NCI-H2196 treated with DMSO at 0.1 percent for 48 hours (cell line): ENCODE measurements around the gene NEMP2.

Source experiments
- DNase-seq: peaks from one replicate; lab custom pipeline; 2025; ENCODE audit not compliant: unreplicated experiment; lab: John Stamatoyannopoulos, UW

Gene NEMP2

GRCh38 chr2:190561094-190561493, 26.6 kb upstream of the NEMP2 start:
- DNase-seq: no peak

GRCh38 chr2:190554357-190555006, 20.0 kb upstream of the NEMP2 start:
- no peak for DNase-seq

GRCh38 chr2:190553254-190553653, 18.7 kb upstream of the NEMP2 start:
- no peak for DNase-seq

- no peak for DNase-seq
These were observed 17.4 kb upstream of the NEMP2 start for GRCh38 chr2:190551928-190552327.

GRCh38 chr2:190550137-190550536, 15.6 kb upstream of the NEMP2 start:
- no peak for DNase-seq

- no peak for DNase-seq
These were observed 13.4 kb upstream of the NEMP2 start for GRCh38 chr2:190547886-190548285.

- DNase-seq: no peak
These were observed 12.2 kb upstream of the NEMP2 start for GRCh38 chr2:190546734-190547133.

GRCh38 chr2:190545555-190546385, 11.2 kb upstream of the NEMP2 start:
- no peak for DNase-seq

- no peak for DNase-seq
These were observed 10.6 kb upstream of the NEMP2 start for GRCh38 chr2:190545093-190545492.

GRCh38 chr2:190540048-190540447, 5.5 kb upstream of the NEMP2 start:
- no peak for DNase-seq

- DNase-seq: no peak
These were observed 3.7 kb upstream of the NEMP2 start for GRCh38 chr2:190538201-190538600.

- DNase-seq: no peak
These were observed 3.2 kb upstream of the NEMP2 start for GRCh38 chr2:190537765-190538164.

GRCh38 chr2:190535586-190535985, 1.1 kb upstream of the NEMP2 start:
- DNase-seq: no peak

GRCh38 chr2:190535121-190535439, 558 bp upstream of the NEMP2 start:
- no peak for DNase-seq

GRCh38 chr2:190533968-190534309, 583 bp downstream of the NEMP2 start:
- no peak for DNase-seq

GRCh38 chr2:190533175-190533967, 1.2 kb downstream of the NEMP2 start:
- no peak for DNase-seq

- DNase-seq: no peak
These were observed 1.9 kb downstream of the NEMP2 start for GRCh38 chr2:190532581-190532980.

- DNase-seq: no peak
These were observed 4.1 kb downstream of the NEMP2 start for GRCh38 chr2:190530248-190530900.

- no peak for DNase-seq
These were observed 4.9 kb downstream of the NEMP2 start for GRCh38 chr2:190529486-190530247.

- DNase-seq: no peak
These were observed 6.0 kb downstream of the NEMP2 start for GRCh38 chr2:190528521-190529001.

GRCh38 chr2:190527918-190528317, 6.6 kb downstream of the NEMP2 start:
- DNase-seq: no peak
